Peyer's patch (tissue), 4 donors: ENCODE measurements around the gene ABCA2. TPM values are rescaled to one million over a fixed set of nuclear protein-coding genes. Genes with fewer than 3 reads are reported as not detected.

Experiments used
- DNase-seq, 3 donors: peaks; one replicate each; pipeline ENCODE4 v3.0.0-alpha.2; 2017 to 2019
- H3K27ac ChIP-seq, 4 donors: fragments of 200-600 bp; sonication (generic); one replicate each; pipeline ENCODE4 v1.5.1; 2016 to 2019
- H3K27me3 ChIP-seq, 2 donors: fragments of 200-600 bp; sonication (generic); one replicate each; pipeline ENCODE4 v1.5.1; 2019
- H3K36me3 ChIP-seq, 3 donors: fragments of 200-600 bp; sonication (generic); one replicate each; pipeline ENCODE4 v1.5.1; 2016 to 2019
- H3K4me1 ChIP-seq, 4 donors: fragments of 200-600 bp; sonication (generic); one replicate each; pipeline ENCODE4 v1.5.1; 2016 to 2019
- H3K4me3 ChIP-seq, 4 donors: fragments of 200-600 bp; sonication (generic); 1 replicate in 3 of 4; 2 replicates in 1 of 4; pipeline ENCODE4 v1.5.1; 2016 to 2019; ENCODE audit warnings: mild to moderate bottlenecking in 1 of 4
- H3K9me3 ChIP-seq, 4 donors: fragments of 200-600 bp; sonication (generic); one replicate each; pipeline ENCODE4 v1.5.1; 2016 to 2019; ENCODE audit warnings: mild to moderate bottlenecking in 1 of 4
- POLR2A ChIP-seq, 2 donors: fragments of 450-650 bp; IDR thresholded peaks; one replicate each; pipeline ENCODE4 v1.5.1; 2017; ENCODE audit warnings: antibody characterized with exemption in 2 of 2, mild to moderate bottlenecking in 2 of 2, moderate library complexity in 2 of 2
- total RNA-seq, 4 donors: library from RNA; depleted of rRNA; stranded (reverse); fragments of >200 nt; gene quantifications; one replicate each; pipeline ENCODE4 v1.1.0, GENCODE V29; 2016
- TF ChIP-seq, protein P1 (sequence below), 6 experiments: fragments of 450-650 bp in 4 of 6; fragments of 200-600 bp in 2 of 6; sonication (generic) in 1 of 6; IDR thresholded peaks; one replicate each; pipeline ENCODE4 v1.5.1; 2017 to 2019; ENCODE audit warnings: antibody characterized with exemption in 6 of 6, mild to moderate bottlenecking in 3 of 6, moderate library complexity in 1 of 6

Gene ABCA2
- total RNA-seq, 4 donors from 2014 or later, result 46.4 to 69.0 (median 49.0) TPM

DNA sequence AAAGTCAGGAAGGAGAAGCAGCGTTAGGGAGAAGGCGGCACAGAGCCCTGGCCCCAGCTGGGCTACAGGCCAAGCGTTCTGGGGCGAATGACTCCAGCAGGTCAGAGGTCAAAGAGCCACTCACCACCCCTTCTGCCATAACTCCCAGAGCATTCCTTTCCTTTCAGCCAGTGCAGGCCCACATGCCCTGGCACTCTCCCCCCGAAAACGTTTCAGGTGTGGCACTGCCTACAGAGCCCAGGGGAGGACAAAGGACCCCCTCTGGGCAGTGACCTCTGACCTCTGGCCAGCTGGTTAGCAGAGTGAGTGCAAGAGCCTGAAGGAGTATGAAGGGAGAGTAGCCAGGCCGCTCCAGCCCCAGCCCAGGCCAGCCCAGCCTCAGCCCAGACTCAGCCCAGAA is 4.9 kb downstream of the ABCA2 start:
- no peak for DNase-seq
- TF ChIP-seq, protein P1, sequence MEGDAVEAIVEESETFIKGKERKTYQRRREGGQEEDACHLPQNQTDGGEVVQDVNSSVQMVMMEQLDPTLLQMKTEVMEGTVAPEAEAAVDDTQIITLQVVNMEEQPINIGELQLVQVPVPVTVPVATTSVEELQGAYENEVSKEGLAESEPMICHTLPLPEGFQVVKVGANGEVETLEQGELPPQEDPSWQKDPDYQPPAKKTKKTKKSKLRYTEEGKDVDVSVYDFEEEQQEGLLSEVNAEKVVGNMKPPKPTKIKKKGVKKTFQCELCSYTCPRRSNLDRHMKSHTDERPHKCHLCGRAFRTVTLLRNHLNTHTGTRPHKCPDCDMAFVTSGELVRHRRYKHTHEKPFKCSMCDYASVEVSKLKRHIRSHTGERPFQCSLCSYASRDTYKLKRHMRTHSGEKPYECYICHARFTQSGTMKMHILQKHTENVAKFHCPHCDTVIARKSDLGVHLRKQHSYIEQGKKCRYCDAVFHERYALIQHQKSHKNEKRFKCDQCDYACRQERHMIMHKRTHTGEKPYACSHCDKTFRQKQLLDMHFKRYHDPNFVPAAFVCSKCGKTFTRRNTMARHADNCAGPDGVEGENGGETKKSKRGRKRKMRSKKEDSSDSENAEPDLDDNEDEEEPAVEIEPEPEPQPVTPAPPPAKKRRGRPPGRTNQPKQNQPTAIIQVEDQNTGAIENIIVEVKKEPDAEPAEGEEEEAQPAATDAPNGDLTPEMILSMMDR (IDR thresholded peaks at IDR 0.05), result no peak
- TF ChIP-seq POLR2A (IDR thresholded peaks at IDR 0.05), result no peak
- Histone ChIP-seq H3K27ac (peak overlapping the region in 1 of 4 donors; percentile 91), H3K27me3 (no peaks in the 10 kb centered on the region), H3K4me3 (no peak overlapping the region), H3K4me1 (peaks cover 6 to 49% (median 8%) of the 10 kb centered on the region in 4 donors), H3K36me3 (peaks cover 0 to 1% (median 0%) of the 10 kb centered on the region in 3 donors), H3K9me3 (no peaks in the 10 kb centered on the region)

DNA sequence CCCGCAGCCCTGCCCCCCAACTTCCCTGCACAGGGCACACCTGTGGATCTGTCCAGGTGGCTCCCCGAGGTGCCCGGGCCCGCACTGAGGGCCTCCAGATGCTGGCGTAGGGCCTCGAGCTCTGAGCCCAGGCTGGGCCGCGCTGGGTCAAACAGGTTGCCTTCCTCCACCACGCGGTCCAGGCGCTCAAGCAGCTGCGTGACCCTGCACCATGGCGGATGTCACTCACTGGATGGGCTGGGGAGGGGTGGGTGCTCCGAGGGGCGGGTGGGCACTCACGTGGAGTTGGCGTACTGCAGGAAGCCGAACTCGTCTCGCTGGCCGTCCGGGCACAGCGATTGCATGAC is 5.4 kb downstream of the ABCA2 start:
- H3K4me3 ChIP-seq, result no peak overlapping the region
- peaks cover 0 to 6% (median 0%) of the 10 kb centered on the region in 3 donors for H3K36me3 ChIP-seq
- TF ChIP-seq, protein P1 (IDR thresholded peaks at IDR 0.05), result no peak
- no peak for TF ChIP-seq POLR2A (IDR thresholded peaks at IDR 0.05)
- peak overlapping the region in 3 of 4 donors; percentile 63 to 91 (median 86) for H3K27ac ChIP-seq
- no peaks in the 10 kb centered on the region for H3K9me3 ChIP-seq
- peaks cover 6 to 49% (median 8%) of the 10 kb centered on the region in 4 donors for H3K4me1 ChIP-seq
- DNase-seq, result no peak
- H3K27me3 ChIP-seq, result no peaks in the 10 kb centered on the region

DNA sequence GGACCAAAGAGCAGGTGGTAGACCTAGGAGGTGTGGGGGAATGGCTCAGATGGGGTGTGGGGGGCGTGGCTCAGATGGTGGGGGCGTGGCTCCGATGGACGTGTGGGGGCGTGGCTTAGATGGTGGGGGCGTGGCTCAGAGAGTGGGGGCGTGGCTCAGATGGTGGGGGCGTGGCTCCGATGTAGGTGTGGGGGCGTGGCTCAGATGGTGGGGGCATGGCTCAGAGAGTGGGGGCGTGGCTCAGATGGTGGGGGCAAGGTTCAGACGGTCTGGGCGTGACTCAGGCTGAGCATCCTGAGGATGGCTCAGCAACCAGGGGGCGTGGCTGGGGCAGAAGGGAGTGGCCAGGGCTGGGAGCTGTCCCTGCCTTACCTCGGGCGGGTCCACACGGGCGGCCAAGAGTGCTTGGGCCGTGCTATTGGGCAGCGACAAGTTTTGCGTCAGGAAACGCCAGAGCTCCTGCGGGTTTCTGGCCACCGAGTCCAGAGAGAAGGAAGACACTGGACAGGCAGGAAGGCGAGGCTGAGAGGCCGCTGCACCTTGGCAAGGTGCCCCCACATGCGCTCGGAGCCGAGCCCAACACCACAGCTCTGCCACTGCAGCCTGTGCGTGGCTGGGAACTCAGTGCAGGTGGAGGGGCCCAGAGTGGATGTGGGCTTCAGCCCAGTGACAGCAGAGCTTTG is 5.9 kb downstream of the ABCA2 start:
- Histone ChIP-seq H3K27me3 (no peaks in the 10 kb centered on the region), H3K4me1 (peaks cover 1 to 44% (median 5%) of the 10 kb centered on the region in 4 donors), H3K36me3 (peaks cover 0 to 12% (median 0%) of the 10 kb centered on the region in 3 donors), H3K4me3 (no peak overlapping the region), H3K27ac (peak overlapping the region in 3 of 4 donors; percentile 63 to 91 (median 86)), H3K9me3 (no peaks in the 10 kb centered on the region)
- DNase-seq, result peak; percentile 38 to 98 (median 96)
- TF ChIP-seq, protein P1 (IDR thresholded peaks at IDR 0.05), result no peak
- TF ChIP-seq POLR2A (IDR thresholded peaks at IDR 0.05), result peak; percentile 77 to 87

DNA sequence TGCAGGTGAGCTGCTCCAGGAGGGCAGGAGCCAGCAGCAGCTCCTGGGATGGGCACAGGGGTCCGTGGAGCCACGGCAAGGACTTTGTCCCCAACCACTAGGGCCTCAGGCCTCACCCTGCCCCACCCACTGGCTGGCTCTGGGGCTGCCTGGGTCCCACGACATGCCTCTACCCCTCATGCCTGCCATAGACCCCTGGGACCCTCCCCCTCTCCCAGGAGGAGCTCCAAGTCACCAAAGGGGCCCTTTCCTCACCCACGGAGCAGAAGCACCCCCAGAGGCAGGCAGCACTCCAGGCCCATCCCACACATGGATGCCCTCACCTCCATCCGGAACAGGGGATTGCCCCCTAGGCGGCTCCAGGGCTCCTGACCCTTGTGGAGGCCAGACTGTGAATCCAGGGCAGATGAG is 6.5 kb downstream of the ABCA2 start:
- peaks cover 0 to 17% (median 0%) of the 10 kb centered on the region in 3 donors for H3K36me3 ChIP-seq
- no peak overlapping the region for H3K4me3 ChIP-seq
- TF ChIP-seq, protein P1 (IDR thresholded peaks at IDR 0.05), result no peak
- no peak for TF ChIP-seq POLR2A (IDR thresholded peaks at IDR 0.05)
- peak overlapping the region in 1 of 4 donors; percentile 47 for H3K27ac ChIP-seq
- peaks cover 0 to 39% (median 4%) of the 10 kb centered on the region in 4 donors for H3K4me1 ChIP-seq
- H3K27me3 ChIP-seq, result no peaks in the 10 kb centered on the region
- H3K9me3 ChIP-seq, result no peaks in the 10 kb centered on the region
- no peak for DNase-seq

DNA sequence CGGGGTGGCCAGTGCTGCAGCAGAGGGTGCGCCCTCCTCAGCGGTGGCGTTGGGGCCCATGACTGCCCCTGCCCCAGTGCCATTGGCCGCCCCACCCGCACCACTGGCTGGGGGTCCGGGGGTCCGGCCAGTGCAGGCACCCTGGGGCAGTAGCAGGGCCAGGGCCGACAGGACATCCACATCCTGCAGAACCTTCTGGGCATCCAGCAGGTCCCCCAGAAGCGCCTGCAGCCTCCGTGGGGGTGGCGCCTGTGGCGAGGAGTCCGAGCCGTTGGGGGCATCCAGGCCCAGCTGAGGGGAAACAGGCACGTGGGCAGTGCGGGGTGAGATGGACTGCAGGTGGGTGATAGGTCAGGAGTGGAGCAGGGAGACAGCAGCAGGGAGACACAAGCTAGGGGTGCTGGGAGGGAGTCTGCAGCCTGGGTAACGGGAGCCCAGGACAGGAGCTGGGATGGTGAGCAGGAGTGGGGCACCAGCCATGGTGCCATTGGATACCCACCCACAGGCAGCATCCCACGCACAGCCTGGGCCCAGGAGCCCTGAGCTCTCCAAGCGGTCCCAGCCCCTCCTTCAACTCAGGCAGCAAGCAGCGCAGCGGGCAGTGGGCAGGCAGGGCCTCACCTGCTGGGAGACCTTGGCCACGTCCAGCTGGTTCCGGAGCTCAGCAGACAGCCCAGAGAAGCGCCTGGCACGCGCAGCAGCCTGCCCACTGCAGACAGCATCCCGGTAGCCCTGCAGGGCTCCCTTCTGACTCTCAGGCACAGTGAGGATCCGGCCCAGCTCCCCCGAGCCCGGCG is 7.1 kb downstream of the ABCA2 start:
- Histone ChIP-seq H3K9me3 (no peaks in the 10 kb centered on the region), H3K4me1 (peaks cover 0 to 33% (median 4%) of the 10 kb centered on the region in 4 donors), H3K27me3 (no peaks in the 10 kb centered on the region), H3K36me3 (peaks cover 0 to 23% (median 0%) of the 10 kb centered on the region in 3 donors), H3K27ac (peak overlapping the region in 1 of 4 donors; percentile 47), H3K4me3 (no peak overlapping the region)
- TF ChIP-seq POLR2A (IDR thresholded peaks at IDR 0.05), result no peak
- TF ChIP-seq, protein P1 (IDR thresholded peaks at IDR 0.05), result no peak
- DNase-seq, result no peak
